NCI-H1417 (cell line): ENCODE data around the gene UIMC1.

Experiments used
- DNase-seq, 3 experiments: peaks; one replicate each; lab custom pipeline; 2025; lab: John Stamatoyannopoulos, UW

UIMC1 gene

GRCh38 chr5:176954050-176954449, 52.5 kb downstream of the UIMC1 start:
- DNase-seq, result peak in 1 of 3 experiments; percentile 40

- DNase-seq, result no peak
These were observed 53.9 kb downstream of the UIMC1 start for GRCh38 chr5:176952531-176953193.

GRCh38 chr5:176948458-176948857, 58.1 kb downstream of the UIMC1 start:
- DNase-seq, result peak in 1 of 3 experiments; percentile 7

GRCh38 chr5:176947847-176948246, 58.7 kb downstream of the UIMC1 start:
- no peak for DNase-seq

GRCh38 chr5:176944268-176944667, 62.3 kb downstream of the UIMC1 start:
- no peak for DNase-seq

GRCh38 chr5:176943816-176944215, 62.8 kb downstream of the UIMC1 start:
- no peak for DNase-seq

- no peak for DNase-seq
These were observed 64.6 kb downstream of the UIMC1 start for GRCh38 chr5:176941951-176942350.

- DNase-seq, result no peak
These were observed 68.1 kb downstream of the UIMC1 start for GRCh38 chr5:176938472-176938871.

- DNase-seq, result no peak
These were observed 71.6 kb downstream of the UIMC1 start for GRCh38 chr5:176935017-176935416.

GRCh38 chr5:176934309-176934930, 72.2 kb downstream of the UIMC1 start:
- peak in 1 of 3 experiments; percentile 6 for DNase-seq

GRCh38 chr5:176929654-176930053, 76.9 kb downstream of the UIMC1 start:
- no peak for DNase-seq

- DNase-seq, result no peak
These were observed 79.0 kb downstream of the UIMC1 start for GRCh38 chr5:176927562-176927961.

- no peak for DNase-seq
These were observed 83.8 kb downstream of the UIMC1 start for GRCh38 chr5:176922817-176923216.

- DNase-seq, result no peak
These were observed 84.9 kb downstream of the UIMC1 start for GRCh38 chr5:176921714-176922113.

GRCh38 chr5:176918613-176919012, 88.0 kb downstream of the UIMC1 start:
- no peak for DNase-seq

GRCh38 chr5:176916337-176916736, 90.2 kb downstream of the UIMC1 start:
- peak in 1 of 3 experiments; percentile 32 for DNase-seq

- peak in 1 of 3 experiments; percentile 45 for DNase-seq
These were observed 90.7 kb downstream of the UIMC1 start for GRCh38 chr5:176915906-176916305.

- DNase-seq, result no peak
These were observed 94.5 kb downstream of the UIMC1 start for GRCh38 chr5:176912115-176912514.

GRCh38 chr5:176908675-176909368, 97.8 kb downstream of the UIMC1 start:
- no peak for DNase-seq

GRCh38 chr5:176906796-176907195, 99.8 kb downstream of the UIMC1 start:
- DNase-seq, result no peak

GRCh38 chr5:176906126-176906525, 100.5 kb downstream of the UIMC1 start:
- no peak for DNase-seq

- no peak for DNase-seq
These were observed 102.3 kb downstream of the UIMC1 start for GRCh38 chr5:176904276-176904675.
